Measurements from ENCODE around the gene STX5.
A peak's percentile ranks its signal among the peaks of the same experiment; 100 is the strongest.
"Not testable (repeated sequence)": the region's sequence is repeated elsewhere in the genome, so short reads cannot be mapped to it uniquely, and the experiment has no call there.

STX5 gene

DNA sequence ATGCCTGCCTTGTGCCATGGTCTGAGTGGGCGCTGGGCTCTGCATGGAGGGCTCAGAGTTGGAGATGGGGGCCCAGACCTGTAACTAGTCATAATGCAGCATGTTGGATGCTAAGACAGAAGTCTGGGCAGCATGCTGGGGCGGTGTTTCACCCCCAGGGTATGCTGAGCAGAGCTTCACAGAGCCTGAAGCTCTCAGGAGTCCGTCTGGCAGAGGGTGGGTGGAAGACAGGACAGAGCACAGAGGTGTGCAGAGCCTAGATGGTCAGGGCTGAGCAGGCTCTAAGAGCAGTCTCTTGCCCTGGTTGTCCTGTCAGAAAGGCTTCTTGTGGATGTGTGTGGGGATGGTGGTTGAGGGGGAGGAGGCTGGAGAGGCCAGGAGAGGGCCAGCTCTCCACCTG, 53.4 kb downstream of the STX5 start:
- DNase-seq = no peak

DNA sequence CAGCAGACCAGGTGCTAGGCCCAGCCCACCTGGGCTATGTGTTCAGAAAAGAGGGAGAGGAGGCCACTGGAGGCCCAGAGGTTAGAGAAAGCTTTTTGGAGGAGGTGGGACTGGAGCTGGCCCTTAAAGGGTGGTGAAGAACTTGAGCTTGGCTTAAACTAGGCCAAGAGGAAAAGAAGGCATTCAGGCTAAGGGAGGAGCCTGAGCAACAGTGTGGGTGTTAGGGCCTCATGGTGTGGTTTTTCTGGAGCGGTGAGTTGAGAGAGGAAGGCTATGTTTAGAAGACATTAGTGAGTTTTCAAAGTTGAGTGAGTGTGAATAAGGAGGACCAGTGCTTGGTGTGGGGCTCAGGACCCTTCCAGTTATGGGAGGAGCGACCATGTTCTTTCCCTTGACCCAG, 54.5 kb downstream of the STX5 start:
- no peak for DNase-seq

DNA sequence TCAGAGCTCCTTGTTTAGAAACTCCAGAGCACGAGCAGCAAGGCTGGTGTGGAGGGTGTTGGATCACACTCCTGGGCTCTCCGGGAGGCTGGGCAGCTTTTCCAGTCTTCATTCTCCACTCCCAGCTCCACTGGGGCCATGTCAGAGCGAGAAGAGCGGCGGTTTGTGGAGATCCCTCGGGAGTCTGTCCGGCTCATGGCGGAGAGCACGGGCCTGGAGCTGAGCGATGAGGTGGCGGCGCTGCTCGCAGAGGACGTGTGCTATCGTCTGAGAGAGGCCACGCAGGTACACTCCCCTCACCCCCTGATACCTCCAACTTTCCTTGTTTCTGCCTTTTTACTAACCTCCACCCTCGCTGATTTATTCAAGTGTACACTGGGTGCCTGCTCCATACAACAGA, 56.2 kb downstream of the STX5 start:
- DNase-seq = no peak

DNA sequence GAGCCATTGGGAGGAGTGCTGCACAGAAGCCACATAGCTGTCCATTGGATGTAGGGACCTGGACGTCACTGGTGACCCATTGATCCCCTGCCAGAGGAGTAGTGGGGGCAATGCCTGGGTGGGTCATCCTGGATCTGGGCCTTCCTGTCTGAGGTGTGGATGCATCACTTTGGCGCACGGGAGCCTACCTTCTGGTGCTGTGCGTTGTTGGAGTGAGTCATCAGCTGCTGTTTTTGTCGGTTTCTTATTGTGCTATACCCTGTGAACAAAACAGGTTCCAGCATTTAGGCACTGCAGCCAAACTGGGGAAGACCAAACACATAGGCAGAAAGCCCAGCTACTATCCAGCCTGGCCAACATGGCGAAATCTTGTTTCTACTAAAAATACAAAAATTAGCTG, 57.4 kb downstream of the STX5 start:
- DNase-seq = no peak

DNA sequence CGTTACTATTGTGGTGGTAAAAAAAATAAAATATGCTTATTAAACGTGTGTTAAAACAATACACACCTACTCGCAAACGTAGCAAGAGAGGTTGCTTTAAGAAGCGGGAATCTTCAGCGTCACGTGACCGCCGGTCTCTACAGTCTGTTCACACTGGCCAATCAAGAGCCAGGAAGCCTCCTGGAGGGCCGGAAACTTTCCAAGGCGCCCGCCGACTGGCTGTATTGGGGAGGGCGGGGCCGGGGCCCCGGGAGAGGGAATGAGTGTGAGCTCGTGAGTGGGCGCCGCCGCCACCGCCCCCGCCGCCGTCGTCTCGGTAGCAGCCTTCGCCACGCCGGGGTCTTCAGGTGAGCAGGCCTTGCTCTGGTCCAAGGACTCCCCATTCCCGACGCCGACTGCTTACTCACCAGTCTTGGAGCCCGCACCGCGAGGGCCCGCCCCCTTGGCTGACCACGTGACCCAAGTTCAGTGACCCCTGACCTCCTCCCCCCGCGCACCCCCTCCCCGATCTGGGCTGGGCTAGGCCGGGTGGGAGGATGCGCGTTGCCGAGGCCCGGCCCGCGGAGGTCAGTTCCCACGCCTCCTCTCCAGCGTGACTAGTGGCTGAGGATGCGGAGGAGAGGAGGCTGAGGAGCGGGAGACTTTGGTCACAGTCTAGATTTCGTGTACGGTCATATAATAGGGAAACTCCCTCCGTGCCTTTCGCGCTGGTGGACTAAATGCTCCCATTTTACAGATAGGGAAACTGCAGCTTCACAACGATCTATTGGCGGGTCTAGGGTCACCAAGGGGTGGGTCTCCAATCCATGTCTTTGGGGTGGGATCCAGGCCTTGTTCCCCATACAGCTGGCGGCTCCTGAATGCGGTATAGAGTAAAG, 60.5 kb downstream of the STX5 start, which contains the start of gene TAF6L:
Gene TAF6L (plus strand): TSS at position 253 of the 878 bp plus-strand sequence. CDS start 4,388 bp downstream, outside the sequence.
- DNase-seq = peak; percentile 95

DNA sequence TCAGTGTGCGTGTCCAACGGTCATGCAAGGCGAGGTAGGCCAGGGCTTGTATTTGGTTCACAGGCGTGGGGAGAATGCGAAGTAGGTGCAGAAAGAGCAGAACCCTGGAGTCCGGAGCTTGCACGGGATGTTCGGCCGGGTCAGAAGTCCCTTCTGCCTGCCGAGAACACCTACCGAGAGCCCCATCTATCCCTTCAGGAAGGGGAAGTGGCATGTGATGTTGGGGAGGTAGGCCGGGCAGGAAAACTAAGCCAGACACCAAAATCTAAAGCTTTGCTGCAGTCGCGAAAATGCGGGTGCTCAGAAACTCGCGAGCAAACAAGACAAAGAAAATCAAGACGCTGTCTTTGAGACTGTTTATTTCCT, 61.1 kb downstream of the STX5 start:
- DNase-seq = no peak

DNA sequence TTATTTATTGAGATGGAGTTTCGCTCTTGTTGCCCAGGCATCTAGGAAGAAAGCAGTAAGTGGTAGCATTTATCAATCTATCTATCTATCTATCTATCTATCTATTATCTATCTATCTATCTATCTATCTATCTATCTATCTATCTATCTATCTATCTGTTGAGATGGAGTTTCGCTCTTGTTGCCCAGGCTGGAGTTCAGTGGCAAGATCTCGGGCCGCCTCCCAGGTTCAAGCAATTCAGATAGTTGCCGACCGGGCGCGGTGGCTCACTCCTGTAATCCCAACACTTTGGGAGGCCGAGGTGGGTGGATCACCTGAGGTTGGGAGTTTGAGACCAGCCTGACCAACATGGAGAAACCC, 71.0 kb downstream of the STX5 start:
- not testable (repeated sequence) for DNase-seq

DNA sequence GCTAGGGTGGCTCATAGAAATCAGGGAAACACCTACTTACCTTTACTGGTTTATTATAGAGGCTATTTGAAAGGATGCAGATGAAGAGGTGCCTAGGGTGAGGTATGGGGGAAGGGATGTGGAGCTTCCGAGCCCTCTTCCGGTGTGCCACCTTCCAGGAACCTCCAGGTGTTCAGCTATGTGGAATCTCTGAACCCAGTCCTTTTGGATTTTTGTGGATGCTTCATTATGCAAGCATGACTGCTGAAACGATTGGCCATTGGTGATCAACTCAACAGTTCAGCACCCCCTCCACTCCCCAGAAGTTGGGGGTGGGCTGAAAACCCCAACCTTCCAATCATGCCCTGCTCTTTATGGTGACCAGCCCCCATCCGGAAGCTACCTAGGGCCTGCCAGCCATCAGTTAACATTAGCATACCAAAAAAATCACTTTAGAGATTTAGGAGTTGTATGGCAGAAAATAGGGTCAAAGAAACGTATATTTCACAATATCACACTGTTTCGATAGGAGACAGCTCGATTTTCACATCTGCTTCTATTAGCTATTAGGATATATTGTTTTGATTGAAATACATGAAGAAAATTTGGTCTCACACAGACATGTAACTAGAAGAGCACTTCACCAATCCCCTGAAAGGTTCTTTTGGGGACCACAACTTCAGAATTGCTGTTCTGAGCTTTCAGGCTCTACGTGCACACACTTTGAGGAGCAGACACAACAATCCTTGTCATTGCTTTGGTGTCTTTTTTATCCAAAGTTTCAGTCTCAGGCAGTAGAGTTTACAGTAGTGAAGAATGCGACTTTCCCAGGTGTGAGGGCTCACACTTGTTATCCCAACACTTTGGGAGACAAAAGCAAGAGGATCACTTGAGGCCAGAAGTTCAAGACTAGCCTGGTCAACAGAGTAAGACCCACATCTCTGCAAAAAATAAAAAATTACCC, 73.7 kb downstream of the STX5 start:
- DNase-seq = no peak
